GM04503 (cell line): ENCODE results near the gene THOP1.

Experiments
- DNase-seq: peaks from one replicate; pipeline ENCODE4 v3.0.0-alpha.2; 2012; ENCODE audit warnings: low read depth

The THOP1 gene

DNA sequence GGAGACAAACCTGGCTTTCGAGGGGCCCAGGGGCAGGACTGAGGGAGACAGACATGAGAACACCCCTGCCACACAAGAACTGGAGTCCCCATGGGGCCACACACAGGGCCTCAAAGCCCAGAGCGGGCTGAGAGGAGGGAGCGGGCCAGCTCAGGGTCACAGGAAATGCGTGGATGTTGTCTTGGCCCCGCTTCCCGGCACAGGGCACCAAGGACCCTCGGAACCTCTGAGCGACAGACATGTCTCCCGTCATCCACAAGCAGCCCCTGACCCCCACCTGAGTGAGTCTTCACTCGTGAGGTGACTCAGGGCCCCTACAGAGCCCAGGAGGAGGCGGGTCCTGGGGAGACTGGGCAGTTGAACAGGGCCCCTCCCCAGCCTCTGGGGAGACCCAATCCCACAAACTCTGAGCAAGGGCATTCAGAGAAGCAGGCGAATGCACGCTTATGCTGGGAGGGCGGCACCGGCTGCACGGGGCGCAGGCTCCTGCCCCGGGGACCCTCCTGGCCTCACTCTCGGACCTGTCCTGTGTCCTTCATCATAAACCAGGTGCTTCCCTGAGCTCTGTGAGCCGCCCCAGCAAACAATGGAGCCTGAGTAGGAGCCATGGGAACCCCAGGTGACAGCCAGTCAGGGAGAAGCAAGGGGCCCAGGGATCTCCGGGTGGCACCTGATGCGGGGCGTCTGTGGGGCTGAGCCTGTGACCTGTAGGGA is 22.4 kb upstream of the THOP1 start:
- DNase-seq, result no peak

- DNase-seq, result no peak
Measured at GRCh38 chr19:2763687-2764086, 21.6 kb upstream of the THOP1 start.

DNA sequence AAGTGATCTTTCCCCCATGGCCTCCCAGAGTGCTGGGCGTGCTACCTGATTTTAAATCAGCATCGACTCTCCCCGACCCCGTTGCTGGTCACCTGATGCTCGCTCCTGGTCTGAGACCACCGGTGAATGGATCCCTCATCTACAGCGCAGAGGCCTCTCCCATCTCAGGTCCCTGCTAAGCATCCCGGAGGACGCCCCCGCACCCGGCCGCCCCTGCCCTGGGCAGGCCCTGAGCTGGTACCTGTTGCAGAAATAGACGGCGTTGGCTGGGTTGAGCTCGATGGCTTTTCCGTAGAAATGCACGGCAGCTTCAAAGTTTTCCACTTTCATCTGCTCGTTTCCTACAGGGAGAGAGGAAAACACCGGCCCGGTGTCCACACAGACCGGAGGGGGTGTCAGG is 20.4 kb upstream of the THOP1 start:
- DNase-seq, result no peak

GRCh38 chr19:2765376-2765775 is 19.9 kb upstream of the THOP1 start:
- DNase-seq, result no peak

DNA sequence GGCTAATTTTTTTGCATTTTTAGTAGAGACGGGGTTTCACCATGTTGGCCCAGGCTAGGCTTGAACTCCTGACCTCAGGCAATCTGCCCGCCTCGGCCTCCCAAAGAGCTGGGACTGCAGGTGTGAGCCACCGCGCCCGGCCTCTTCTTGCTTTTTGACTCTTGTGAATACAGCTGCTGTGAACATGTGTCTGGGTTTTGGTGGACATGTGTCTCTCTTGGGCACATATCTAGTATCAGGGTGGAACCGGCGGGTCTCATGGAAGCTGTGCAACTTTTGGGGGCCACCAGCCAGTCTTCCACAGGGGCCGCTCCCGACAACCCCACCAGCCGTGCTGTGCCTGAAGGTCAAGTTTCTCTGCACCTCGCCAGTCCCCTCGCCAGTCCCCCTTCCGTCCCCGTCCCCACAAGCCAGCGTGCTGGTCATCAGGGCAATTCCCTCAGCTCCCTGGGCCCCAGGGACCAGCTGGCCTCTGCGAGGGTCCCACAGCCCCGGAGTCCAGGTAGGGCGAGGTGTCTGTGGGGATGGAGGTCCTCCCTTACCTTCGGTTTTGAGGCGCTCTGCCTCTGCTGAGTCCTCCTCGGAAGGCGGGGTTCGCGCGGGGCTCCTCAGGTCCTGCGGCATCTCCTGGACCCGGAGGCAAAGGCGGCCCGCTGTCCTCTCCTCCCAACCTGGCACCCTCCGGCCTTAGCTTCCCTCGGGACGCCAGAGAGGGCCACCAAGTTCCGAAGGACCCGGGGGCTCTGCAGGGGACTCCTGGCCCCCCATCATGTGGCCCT is 18.5 kb upstream of the THOP1 start:
- no peak for DNase-seq

DNA sequence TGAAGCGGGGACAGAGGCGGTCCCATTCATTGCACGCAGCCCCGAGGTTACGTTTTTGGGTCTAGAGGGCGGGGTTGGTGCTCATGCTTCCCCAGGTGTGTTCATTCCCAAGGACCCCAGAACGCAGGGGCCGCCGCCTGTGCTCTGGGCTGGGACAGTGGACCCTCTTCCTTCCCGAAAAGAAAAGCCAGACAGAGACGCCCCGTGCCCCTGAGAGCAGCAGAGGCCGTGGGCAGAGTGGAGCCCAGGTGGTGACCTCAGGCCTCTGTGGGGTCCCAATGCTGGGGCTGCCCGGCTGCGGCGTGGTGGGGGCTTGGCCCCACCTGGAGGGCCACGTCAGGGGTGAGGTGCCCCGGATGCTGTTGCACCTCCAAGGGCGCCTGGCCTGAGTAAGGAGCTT is 17.6 kb upstream of the THOP1 start:
- DNase-seq, result no peak

DNA sequence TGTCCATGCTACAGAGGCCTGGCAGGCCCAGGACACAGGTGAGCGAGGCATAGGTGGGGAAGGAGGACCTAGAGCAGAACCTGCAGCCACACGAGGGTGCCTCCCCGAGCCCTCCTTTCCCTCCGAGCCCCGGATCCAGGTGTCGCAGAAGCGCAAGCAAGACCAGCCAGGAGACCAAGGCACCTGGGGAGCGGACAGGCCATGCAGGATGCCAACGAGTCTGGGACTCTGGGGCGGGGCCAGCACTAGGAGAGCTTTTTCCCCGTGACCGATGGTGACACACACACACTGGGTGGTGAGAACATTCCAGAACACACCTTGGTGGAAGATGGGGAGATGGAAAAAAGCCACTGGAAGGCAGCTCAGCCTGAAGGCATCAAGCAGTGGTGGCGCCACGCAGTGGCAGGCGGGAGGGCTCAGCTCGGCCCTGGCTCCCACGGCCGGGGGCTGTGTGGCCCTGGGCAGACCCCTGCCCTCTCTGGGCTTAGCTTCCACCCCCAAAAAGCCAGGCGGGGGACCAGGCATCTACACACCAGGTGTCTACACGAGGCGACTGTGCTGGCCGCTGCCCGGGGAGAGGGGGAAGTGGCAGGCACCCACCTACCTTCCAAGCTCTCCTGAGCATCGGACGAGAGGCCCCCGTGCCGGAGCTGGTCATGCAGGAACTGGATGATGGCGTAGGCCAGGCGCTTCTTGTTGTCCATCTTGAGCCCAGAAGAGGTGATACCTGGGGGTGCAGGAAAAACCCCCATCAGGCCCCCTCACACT is 16.8 kb upstream of the THOP1 start:
- DNase-seq, result no peak

- DNase-seq, result no peak
Measured at GRCh38 chr19:2769218-2769617, 16.1 kb upstream of the THOP1 start.

DNA sequence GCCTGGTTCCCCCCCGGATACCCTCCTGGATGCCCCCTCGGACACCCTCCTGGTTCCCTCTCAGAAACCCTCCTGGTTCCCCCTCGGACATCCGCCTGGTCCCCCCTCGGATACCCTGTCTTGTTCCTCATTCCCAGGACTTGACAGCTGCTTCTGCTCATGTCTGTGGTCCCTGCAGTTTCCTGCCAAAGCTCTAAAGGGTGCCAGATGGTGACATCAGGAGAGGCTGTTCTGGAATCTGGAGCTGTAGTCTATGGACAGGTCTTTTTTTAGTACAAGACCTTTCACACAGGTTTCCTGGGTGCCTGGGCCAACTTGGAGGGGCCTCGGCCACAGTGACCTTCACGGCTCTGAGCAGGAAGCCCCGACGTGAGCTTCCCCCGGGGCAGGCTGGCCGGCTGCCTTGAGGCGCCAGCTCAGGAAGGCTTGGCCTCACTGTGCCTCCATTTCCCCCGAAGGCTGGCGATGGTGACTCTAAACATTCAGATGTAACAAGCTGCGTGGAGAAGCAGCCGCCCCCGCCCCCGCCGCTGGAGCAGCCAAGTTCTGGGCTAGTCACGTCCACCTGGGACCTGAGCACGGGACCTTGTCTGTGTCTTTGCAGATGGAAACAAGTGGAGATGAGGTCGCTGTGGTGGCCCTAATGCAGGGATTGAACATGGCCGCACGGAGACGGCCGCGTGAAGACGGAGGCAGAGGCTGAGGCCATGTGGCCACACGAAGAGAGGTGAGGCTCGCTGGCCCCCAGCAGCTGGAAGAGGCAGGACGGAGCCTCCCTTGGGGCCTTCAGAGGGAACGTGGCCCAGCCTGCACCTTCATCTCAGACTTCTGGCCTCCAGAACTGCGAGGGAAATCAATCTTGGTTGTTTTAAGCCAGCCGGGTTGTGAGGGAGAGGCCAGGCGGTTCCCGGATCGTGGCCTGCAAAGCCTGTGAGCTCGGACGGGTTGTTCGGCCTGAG is 15.0 kb upstream of the THOP1 start:
- no peak for DNase-seq

GRCh38 chr19:2771786-2772674 is 13.3 kb upstream of the THOP1 start:
- no peak for DNase-seq

DNA sequence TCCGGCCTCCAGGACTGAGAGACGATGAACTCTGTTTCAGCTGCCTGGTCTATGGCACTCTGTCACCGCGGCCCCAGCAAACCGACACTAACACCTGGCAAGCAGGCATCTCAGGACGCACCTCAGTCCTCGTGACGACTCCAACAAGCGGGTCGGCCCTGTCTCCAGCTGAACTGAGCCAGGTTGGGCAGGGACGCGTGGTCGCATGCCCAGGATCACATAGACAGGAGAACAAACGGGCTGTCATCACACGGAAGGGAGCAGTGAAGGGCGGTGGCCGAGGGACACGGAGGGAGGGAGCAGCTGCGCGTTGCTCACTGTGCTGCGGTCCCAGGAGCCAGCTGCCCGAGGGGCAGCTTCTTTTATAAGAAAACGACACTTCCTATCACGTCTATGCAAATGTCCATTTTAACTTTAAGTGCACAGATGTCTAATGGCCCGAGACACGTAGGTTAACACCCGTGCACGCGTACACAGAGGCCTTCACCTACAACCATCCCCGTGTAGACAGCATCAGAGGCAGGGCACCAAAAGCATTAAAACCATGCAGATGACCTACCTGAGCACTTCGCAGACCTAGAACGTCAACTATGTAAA is 11.1 kb upstream of the THOP1 start:
- no peak for DNase-seq

- DNase-seq, result no peak
Measured at GRCh38 chr19:2774953-2775555, 10.2 kb upstream of the THOP1 start.

DNA sequence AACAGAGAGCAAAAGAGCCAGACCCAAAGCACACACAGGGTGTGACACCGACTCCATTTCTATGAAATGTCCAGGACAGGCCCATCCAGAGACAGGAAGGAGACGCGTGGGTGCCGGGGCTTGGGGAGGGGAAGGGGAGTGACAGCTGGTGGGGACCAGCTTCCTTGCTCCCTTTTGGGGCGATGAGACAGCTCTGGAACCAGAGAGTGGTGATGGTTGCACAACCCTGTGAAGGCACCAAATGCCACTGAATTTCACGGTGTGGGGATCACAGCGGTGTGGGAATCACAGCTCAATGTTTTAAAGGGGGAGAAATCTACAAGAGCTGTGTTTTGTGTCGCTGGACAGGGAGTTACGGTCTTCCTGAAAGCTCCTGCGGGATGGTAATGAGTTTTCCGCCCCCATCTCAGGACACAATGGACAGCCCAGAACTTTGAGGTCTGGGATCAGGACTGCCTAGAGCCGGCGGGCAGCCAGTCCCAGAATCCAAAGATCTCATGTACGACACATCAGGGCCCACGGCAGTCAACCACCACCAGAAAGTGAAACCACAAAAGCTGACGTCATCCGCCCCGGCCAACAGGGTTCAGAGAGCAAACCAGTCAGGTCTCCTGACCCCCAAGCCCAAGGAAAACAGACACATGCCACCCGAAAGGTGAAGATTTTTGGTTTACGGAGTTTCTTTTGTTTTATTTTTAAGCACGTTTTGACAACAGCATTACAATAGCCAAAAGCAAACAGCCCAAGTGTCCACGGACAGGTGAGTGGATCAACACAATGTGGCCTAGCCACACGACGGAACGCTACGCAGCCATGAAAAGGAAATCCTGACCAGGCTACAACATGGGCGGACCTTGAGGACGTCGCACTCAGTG is 9.5 kb upstream of the THOP1 start:
- DNase-seq, result no peak

GRCh38 chr19:2777952-2778683 is 7.2 kb upstream of the THOP1 start:
- DNase-seq, result no peak

DNA sequence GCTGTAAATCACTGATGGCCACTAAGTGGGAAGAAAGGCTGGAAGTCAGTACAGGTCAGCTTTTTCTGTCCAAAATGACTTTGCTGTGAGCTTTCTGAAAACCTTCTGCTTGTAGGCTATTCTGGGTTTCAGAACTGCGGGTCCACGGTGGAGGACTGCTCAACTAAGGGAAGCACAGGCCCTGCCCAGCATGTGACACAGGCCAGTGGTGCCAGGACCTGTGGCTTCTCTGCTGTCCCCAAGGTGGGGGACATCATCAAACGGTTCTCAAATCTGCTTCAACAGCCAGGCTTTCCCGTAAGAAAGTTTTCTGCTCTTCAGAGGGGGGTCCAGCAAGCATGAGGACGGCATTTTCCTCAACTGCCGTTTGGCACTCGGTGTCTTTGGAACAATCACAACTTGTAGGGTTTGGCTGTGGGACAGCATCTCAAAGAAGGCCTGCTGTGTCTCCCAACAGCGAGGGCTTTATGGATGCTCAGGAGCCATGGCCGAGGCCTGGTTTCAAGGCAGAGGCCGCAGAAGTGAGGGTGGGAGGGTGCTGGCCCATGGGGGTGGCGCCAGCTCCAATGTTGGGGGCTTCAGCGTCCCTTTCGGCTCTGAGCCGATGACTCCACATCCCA is 6.1 kb upstream of the THOP1 start:
- DNase-seq, result no peak

DNA sequence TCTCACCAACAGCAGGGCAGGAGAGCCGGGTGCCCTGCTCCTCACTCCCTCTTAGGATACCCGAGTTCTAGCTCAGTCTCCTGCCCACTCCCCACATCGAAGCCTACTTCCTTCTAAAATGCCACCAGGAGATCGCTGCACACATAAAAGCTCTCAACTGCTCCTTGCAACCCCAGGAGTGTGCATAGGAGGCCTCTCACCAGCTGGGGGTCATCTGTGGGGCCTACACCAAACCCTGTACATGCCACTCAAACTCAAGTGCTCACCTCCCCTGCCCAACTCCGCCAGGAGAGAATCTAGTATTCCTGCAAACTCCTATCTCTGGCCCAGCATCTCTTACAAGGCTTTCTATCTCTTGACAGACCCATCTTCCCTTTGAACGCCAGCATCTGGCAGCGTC is 5.0 kb upstream of the THOP1 start:
- DNase-seq, result no peak

- DNase-seq, result no peak
Measured at GRCh38 chr19:2782329-2782935, 2.9 kb upstream of the THOP1 start.
